Stimulated activated CD8-positive, alpha-beta memory T cell treated with anti-CD3 and anti-CD28 coated beads, Interleukin-7, amount 100 ng/mL, for 48 hours (primary cell): ENCODE data around the gene TSGA10IP.

Experiments
- DNase-seq, 2 donors: peaks; one replicate each; pipeline ENCODE4 v3.0.0-alpha.2; 2020; ENCODE audit warnings: low read depth in 1 of 2; ENCODE audit errors: extremely low read depth in 1 of 2

The TSGA10IP gene

GRCh38 chr11:65945430-65945911 is at the start of gene TSGA10IP:
TSGA10IP (plus strand) TSS chr11:65945480; CDS start chr11:65945676, 196 bp downstream.
- no peak for DNase-seq

- no peak for DNase-seq
Measured at GRCh38 chr11:65895482-65895981, 49.7 kb upstream of the TSGA10IP start.

DNA sequence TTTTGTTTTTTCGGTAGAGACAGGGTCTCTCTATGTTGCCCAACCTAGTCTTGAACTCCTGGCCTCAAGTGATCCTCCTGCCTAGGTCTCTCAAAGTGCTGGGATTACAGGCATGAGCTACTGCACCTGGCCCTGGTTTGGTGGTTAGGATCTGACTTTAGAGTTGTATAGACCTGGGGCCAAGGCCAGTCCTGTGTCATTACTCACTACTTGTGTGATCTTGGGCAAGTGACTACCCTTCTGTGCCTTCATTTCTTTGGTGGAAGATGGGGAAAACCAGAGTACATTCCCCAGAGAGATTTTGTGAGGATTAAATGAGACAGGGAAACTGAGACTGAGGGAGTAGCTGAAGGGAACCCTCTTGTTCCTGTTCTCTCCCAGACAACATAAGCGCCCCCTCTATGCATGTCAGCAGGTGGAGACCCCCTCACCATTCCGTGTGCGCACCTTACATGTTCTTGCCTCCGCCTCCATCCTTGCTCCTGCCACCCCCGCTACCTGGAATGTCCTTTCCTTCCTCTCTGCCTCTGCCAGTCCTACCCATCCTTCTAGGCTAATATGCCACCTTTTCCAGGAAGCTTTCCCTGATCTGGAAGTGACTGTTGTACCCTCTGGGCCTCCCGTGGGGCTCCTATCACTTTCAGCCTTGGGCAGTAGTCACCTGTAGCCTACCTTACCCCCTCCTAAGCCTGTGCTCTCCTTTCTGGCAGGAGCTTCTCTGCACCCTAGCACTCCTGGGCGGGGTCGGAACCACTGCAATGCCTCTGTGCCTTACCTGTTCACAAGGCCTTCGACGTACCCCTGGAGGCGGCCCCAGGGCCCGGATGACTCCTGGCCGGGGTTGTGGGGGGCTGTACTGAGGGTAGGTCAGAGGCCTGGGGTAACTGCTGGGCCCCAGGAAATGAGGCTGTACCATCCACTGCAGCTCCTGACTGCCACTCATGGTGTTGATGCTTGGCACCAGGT is 49.0 kb upstream of the TSGA10IP start:
- DNase-seq, result no peak

DNA sequence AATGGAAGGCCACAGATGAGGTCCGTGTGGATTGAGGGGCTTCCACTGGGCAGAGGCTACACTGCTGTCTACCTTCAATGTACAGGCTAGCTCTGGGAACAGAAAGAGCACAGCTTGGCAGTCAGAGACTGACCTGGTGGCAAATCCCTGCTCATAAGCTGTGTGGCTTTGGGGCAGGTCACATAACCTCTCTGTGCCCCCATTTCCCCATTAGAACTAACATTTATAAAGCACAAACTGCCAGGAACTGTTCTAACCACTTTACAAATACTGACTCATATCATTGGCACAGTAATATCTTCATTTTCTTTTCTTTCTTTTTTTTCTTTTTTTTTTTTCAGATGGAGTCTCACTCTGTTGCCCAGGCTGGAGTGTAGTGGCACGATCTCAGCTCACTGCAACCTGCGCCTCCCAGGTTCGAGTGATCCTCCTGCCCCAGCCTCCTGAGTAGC is 48.2 kb upstream of the TSGA10IP start:
- no peak for DNase-seq

- DNase-seq, result no peak
Measured at GRCh38 chr11:65898656-65899355, 46.5 kb upstream of the TSGA10IP start.

DNA sequence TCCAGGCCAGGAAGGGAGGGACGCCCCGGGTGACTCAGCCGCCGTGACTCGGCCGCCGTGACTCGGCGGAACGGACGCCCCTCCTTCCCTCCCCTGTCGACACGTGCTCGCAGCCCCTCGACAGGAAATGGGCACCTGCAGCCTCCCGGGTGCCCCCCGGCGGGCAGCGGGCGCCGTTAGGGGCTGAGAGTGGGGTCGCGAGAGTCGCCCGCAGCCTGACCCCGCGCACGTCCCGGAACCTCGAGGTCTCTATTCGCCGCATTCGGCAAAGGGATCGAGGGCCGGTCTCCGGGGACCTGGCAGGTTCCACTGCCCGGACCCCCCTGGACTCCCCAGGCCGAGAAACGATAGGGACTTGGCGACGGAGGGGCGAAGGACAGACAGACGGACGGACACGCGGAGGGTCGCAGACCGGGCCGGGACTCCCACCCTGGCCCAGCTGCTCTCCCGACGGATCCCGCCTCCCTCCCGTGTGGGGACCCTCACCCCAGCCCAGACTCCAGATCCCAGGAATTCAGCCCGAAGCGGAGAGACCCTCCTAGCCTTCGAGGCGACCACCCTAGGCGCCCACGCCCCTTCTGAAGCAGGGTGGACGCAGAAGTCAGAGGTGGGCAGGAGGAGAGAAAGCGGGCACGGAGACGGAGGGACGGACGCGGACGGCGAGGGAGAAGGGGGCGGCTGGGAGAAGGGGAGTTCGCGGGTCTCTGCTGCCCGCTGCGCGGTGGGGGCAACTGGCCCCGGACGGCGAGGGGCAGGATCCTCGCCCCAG is 45.7 kb upstream of the TSGA10IP start:
- DNase-seq, result peak; percentile 64 to 76

GRCh38 chr11:65900125-65900898 is 45.0 kb upstream of the TSGA10IP start, which contains the start of gene FOSL1:
FOSL1 (minus strand) TSS chr11:65900388; CDS start chr11:65900339, 49 bp downstream.
- peak; percentile 92 to 95 for DNase-seq

GRCh38 chr11:65900899-65901180 is 44.4 kb upstream of the TSGA10IP start:
- no peak for DNase-seq

DNA sequence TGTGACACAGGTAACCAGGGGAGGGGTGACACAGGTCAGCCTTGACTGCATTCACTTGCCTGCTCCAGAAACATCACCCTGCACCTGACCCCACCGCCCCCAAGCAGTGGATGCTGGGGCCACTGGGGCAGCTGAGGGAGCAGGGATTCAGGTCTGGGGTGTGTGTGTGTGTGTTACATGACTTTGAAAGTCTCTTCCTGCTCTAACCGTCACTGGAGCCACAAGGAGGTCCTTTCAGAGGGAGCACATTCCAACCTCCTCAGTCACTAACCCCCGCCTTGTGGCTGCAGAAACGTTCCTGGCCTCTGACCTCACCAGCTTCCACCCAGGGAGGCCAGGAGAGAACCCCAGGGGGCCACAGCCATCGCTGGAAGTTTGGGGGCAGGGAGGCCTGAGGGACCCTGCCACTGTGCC is 42.2 kb upstream of the TSGA10IP start:
- no peak for DNase-seq

DNA sequence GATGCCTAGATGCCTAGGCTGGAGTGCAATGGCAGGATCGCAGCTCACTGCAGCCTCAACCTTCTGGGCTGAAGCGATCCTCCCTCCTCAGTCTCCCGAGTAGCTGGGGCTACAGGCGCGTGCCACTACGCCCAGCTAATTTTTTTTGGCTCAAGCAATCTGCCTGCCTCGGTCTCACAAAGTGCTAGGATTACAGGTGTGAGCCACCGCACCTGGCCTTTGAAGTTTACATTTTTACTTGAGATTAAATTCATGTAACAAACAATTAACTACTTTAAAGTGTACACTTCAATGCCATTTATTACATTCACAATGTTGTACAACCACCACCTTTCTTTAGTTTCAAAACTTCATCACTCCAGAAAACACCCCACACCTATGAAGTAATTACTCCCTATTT is 41.6 kb upstream of the TSGA10IP start:
- no peak for DNase-seq

DNA sequence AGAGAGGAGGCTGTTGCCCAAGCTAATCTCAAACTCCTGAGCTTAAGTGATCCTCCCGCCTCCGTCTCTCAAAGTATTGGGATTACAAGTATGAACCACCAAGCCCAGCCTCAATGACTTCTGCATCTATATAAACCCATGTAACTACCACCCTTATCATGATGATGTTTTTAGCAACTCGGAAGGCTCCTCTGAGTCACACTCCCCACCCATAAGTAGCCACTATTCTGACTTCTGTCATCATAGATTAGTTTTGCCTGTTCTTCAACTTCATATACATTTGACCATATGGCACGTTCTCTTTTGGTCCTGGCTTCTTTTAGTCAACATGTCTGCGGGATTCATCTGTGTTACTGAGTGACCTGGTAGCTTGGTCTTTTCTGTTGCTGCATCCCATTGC is 38.7 kb upstream of the TSGA10IP start:
- no peak for DNase-seq

DNA sequence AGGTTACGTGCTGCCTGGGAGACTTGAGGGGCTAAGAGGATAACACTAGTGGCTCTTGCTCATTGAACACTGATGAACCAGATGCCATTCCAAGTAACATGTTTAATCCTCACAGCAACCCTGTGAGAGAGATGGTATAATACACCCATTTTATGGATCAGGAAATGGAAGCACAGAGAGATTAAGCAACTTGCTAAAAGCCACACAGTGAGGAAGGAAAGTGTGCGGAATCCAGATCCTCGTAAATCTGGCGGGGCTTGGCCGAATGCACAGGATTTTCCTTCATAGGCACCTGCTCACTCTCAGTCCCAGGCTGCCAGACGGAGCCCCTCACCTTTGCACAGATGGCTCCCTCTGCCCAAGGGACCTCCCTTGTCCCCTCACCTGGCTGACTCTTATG is 37.4 kb upstream of the TSGA10IP start:
- no peak for DNase-seq

DNA sequence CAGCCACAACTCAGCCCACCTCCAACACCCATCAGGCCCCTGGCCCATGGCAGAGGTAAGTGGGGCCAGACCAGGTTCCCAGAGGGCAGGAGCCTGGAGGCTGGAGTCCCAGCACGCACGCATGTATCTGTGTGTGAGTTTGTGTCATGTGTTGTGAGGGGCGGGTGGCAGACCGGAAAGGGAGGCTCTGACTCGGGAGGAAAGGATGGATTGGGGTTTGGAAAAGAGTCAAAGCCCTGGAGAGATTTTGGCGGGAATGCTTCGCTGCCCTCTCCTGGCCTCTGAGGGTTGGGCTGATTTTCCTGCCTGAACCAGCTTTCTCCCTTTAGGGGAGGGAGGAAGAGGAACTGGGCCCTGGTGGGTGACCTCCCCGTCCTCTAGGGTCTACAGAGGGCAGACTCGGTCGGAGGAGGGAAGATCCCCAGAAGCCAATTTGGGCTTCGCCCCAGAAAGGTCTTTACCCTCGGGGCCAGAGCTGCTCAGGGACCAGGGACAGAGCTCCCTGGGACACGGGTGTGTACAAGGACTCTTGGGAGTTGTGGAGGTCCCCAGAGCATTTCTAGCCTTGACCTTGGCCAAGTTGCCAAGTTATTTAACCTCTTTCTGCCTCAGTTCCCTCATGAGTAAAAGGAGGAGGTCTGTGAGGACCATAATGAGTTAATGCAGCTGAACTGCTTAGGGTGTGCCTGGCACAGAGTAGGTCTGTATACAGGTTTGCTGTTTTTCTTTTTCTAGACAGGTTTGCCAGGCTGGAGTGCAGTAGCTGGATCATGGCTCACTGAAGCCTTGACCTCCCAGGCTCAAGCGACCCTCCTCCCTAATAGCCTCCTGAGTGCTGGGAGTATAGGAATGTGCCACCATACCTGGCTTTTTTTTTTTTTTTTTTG is 33.4 kb upstream of the TSGA10IP start:
- no peak for DNase-seq

GRCh38 chr11:65912845-65913244 is 32.4 kb upstream of the TSGA10IP start:
- no peak for DNase-seq

DNA sequence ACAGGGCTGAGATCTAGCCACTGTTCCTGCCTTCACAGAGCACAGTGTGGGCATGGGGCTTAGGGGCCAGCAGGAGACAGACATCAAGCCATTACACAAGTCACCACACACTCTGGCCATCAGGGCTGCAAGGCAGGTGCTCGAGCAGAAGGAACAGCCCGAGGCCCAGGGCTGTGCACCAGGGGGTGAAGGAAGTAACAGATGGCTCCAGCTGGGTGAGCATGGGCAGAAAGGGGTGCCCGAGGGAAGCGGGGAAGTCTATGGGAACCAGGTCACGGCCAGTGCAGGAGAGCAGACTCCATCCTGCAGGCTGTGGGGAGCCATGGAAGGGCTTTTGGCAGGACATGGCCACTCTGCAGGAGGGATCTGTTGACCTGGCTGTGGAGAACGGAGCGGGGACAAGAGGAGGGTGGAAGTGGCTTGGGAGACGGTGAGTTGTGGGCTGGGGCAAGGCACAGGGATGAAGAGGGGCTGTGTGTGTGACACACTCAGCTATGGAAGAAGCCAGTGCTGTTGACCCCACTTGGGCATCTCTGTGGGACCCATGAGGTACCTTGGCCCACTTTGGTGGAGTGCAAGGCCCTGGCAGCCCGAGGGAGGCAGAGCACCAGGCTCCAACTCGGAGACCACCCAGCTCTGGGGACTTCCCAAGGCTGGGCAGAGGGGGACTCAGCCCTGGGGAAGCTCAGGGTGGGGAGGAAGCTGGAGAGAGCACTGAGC is 30.0 kb upstream of the TSGA10IP start:
- no peak for DNase-seq

- DNase-seq, result no peak
Measured at GRCh38 chr11:65915821-65916251, 29.4 kb upstream of the TSGA10IP start.

DNA sequence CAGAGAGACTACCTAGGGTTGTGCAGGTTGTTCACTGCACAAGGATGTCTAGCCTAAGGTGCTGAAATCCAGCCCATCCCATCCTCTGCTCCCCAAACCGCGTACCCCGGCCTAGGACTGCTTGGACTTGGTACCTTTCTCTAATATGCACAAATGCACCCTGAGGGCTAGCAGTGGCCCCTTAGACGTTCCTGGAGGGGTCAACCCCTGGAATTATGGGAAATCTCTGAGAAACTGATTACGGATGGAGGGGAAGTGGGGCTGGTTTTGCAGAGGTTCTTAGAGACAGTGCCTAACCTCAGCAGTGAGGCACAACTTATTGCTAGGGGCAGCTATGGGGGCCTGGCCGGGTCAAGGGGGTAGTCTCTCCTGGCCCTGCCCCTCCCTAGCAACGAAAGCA is 28.9 kb upstream of the TSGA10IP start:
- no peak for DNase-seq

GRCh38 chr11:65917077-65917433 is 28.2 kb upstream of the TSGA10IP start:
- no peak for DNase-seq
